RWPE2 (cell line): ENCODE measurements around the gene CNTNAP2.

ENCODE experiments used
- ATAC-seq: fragments of 200-7000 bp; cut with Tn5 transposase; 3 replicates; pipeline ENCODE4 v1.9.1; 2021; ENCODE audit warnings: low read depth
- DNase-seq: peaks from one replicate; pipeline ENCODE4 v3.0.0-alpha.2; 2020; ENCODE audit warnings: low spot score
- H3K27ac ChIP-seq: fragments of 450-650 bp; 2 replicates; pipeline ENCODE4 v1.5.1; 2017; ENCODE audit warnings: mild to moderate bottlenecking; ENCODE audit not compliant: poor library complexity, severe bottlenecking
- H3K27me3 ChIP-seq: fragments of 250-450 bp; sonication (Bioruptor Pico); 2 replicates; pipeline ENCODE4 v1.5.1; 2021; ENCODE audit warnings: mild to moderate bottlenecking, moderate library complexity; ENCODE audit not compliant: insufficient read depth, poor library complexity, severe bottlenecking
- H3K36me3 ChIP-seq: fragments of 250-450 bp; sonication (Bioruptor Pico); 2 replicates; pipeline ENCODE4 v1.5.1; 2020; ENCODE audit warnings: low read depth, mild to moderate bottlenecking, moderate library complexity
- H3K4me1 ChIP-seq: fragments of 250-450 bp; sonication (Bioruptor Pico); 2 replicates; pipeline ENCODE4 v1.5.1; 2021; ENCODE audit warnings: mild to moderate bottlenecking, moderate library complexity; ENCODE audit not compliant: insufficient read depth, poor library complexity, severe bottlenecking
- H3K4me3 ChIP-seq: fragments of 250-450 bp; sonication (Bioruptor Pico); 2 replicates; pipeline ENCODE4 v1.5.1; 2021; ENCODE audit warnings: mild to moderate bottlenecking, moderate library complexity; ENCODE audit not compliant: severe bottlenecking
- H3K9me3 ChIP-seq: fragments of 250-450 bp; sonication (Bioruptor Pico); 2 replicates; pipeline ENCODE4 v1.5.1; 2021; ENCODE audit warnings: mild to moderate bottlenecking, moderate library complexity; ENCODE audit not compliant: severe bottlenecking
- TF ChIP-seq, protein P1 (sequence below): fragments of 450-650 bp; IDR thresholded peaks from one replicate; pipeline ENCODE4 v1.5.1; 2017; ENCODE audit warnings: mild to moderate bottlenecking, moderate library complexity; ENCODE audit not compliant: poor library complexity, severe bottlenecking

CNTNAP2 gene

DNA sequence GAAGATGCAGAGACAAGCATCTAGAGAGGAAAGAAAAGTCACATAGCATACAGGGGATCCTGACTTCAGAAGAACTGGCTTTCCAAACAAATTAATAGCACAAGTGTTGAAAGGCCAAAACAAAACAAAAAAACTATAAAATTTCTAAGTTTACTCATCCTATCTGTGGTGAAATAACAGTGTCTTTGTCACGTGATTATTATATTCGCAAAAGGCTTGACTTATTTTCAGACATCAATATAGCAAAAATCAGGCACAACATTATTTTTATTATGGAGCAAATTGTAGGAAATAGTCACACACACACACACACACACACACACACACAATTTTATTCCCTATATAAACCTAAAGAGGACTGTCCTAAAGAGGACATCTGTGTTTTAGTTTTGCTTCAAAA is 272.3 kb downstream of the CNTNAP2 start:
- no peak for DNase-seq
- H3K27me3 ChIP-seq, result no peaks in the 10 kb centered on the region
- no peak overlapping the region for H3K27ac ChIP-seq
- H3K9me3 ChIP-seq, result no peaks in the 10 kb centered on the region
- no peak overlapping the region for H3K4me3 ChIP-seq
- ATAC-seq, result no peak
- H3K36me3 ChIP-seq, result no peaks in the 10 kb centered on the region
- H3K4me1 ChIP-seq, result no peaks in the 10 kb centered on the region
- TF ChIP-seq, protein P1, sequence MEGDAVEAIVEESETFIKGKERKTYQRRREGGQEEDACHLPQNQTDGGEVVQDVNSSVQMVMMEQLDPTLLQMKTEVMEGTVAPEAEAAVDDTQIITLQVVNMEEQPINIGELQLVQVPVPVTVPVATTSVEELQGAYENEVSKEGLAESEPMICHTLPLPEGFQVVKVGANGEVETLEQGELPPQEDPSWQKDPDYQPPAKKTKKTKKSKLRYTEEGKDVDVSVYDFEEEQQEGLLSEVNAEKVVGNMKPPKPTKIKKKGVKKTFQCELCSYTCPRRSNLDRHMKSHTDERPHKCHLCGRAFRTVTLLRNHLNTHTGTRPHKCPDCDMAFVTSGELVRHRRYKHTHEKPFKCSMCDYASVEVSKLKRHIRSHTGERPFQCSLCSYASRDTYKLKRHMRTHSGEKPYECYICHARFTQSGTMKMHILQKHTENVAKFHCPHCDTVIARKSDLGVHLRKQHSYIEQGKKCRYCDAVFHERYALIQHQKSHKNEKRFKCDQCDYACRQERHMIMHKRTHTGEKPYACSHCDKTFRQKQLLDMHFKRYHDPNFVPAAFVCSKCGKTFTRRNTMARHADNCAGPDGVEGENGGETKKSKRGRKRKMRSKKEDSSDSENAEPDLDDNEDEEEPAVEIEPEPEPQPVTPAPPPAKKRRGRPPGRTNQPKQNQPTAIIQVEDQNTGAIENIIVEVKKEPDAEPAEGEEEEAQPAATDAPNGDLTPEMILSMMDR, result no peak

DNA sequence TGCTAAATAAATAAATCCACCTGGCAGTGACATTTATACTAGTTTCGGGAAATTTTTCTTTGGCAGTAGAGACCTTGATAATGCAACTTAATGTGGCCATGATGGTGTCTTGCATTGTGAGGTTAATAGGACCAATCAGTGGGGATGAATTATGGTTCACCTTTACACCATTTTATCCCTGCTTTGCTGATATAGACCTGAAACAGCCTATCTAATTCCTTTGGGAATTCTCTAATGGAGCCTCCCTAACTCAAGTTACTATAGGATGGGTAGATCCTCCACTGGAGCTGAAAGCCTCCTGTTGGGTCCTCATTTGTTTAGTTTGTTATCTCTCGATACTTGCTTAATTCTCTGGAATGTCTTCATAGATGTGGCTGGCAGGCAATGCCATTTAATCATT is 276.7 kb downstream of the CNTNAP2 start:
- Histone ChIP-seq H3K9me3 (no peaks in the 10 kb centered on the region), H3K4me3 (no peak overlapping the region), H3K4me1 (no peaks in the 10 kb centered on the region), H3K36me3 (no peaks in the 10 kb centered on the region), H3K27me3 (peaks cover 8% of the 10 kb centered on the region), H3K27ac (no peak overlapping the region)
- DNase-seq (no peak), ATAC-seq (no peak)
- TF ChIP-seq, protein P1, result no peak

DNA sequence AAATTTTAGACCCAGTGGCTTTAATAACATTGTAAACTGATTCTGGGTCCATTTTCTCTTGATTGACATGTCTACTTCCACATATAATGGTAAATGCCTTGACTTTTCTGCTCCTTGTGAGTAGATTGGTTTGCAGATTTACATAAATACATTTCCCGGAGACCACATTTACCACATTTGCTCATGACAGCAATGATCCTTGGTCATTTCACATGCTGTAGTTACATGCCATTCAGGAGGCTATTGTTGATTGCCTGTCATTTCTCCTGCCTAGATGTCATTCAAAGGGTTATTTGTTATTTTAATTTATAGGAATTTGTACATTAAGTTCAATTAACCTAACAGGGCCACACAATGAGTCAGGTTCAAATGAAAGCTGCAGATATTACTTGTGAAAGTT is 280.5 kb downstream of the CNTNAP2 start:
- Histone ChIP-seq H3K27ac (no peak overlapping the region), H3K4me1 (no peaks in the 10 kb centered on the region), H3K27me3 (peaks cover 8% of the 10 kb centered on the region), H3K9me3 (no peaks in the 10 kb centered on the region), H3K36me3 (no peaks in the 10 kb centered on the region), H3K4me3 (no peak overlapping the region)
- ATAC-seq, result no peak
- DNase-seq, result no peak
- TF ChIP-seq, protein P1, result no peak

DNA sequence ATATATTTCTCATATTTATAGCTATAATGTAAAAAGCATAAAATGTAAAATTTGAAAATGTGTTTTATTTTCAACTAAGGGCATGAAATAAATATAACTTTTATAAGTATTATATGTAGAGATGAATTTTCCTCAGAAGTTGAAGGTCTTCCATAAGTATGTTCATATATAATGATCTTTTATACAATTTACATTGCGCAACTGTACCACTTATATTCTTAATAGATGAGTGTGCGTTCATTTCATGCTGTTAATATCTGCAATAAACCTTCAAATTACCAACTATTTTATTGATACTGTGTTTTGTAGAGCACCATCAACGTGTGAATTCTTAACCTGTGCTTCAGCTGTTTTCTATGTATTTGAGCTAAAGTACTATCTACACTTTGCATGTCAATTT is 285.3 kb downstream of the CNTNAP2 start:
- no peak for ATAC-seq
- TF ChIP-seq, protein P1, result no peak
- H3K4me3 ChIP-seq, result no peak overlapping the region
- H3K27me3 ChIP-seq, result peaks cover 3% of the 10 kb centered on the region
- H3K9me3 ChIP-seq, result no peaks in the 10 kb centered on the region
- H3K36me3 ChIP-seq, result no peaks in the 10 kb centered on the region
- no peak overlapping the region for H3K27ac ChIP-seq
- no peak for DNase-seq
- H3K4me1 ChIP-seq, result no peaks in the 10 kb centered on the region

DNA sequence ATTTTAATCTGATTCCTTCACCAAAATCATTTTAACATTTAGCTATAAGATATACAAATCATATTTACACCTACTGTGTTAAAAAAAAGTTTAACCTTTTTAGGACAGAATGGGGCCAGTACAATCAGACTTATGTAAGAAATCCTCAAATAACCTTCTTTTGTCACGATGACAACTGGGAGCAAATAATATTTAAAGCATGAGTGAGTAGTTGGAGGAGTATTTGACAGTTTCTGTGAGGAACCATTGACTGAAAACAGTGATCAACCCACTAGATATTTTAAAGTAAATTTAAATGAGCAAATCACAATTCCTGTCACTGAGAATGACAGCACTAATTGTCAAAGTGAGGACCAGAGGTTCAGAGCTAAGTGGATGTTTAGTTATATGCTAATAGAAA is 289.1 kb downstream of the CNTNAP2 start:
- Histone ChIP-seq H3K9me3 (no peaks in the 10 kb centered on the region), H3K36me3 (no peaks in the 10 kb centered on the region), H3K27ac (no peak overlapping the region), H3K27me3 (no peaks in the 10 kb centered on the region), H3K4me3 (no peak overlapping the region), H3K4me1 (no peaks in the 10 kb centered on the region)
- TF ChIP-seq, protein P1, result no peak
- DNase-seq (no peak), ATAC-seq (no peak)
